HCT116 (cell line): ENCODE measurements around the gene CAPN13. TPM values are rescaled to one million over a fixed set of nuclear protein-coding genes. Genes with fewer than 3 reads are reported as not detected.

ENCODE experiments used
- ATAC-seq: fragments of 200-7000 bp; cut with Tn5 transposase; 2 replicates; pipeline ENCODE4 v1.9.1; 2020; ENCODE audit warnings: mild to moderate bottlenecking, moderate library complexity
- BruUV-seq: library from RNA; stranded (reverse); fragments of 400-500 nt; replicated peaks from 2 replicates; lab custom pipeline; 2021; lab: Mats Ljungman, UMichigan
- CTCF ChIA-PET: fragments of 300-600 bp; sonication (Branson Sonifier 250); formaldehyde crosslinking; loops from one replicate; lab custom pipeline; 2021; ENCODE audit warnings: antibody characterized with exemption; lab: Charles Lee
- POLR2A ChIA-PET: fragments of 300-600, 350-600 bp; sonication (Branson Sonifier 250); formaldehyde crosslinking; loops from one replicate; lab custom pipeline; 2021; ENCODE audit warnings: antibody characterized with exemption; lab: Charles Lee
- RAD21 ChIA-PET, 2 experiments: fragments of 300-600 bp; sonication (Branson Sonifier 250); formaldehyde crosslinking; loops; one replicate each; lab custom pipeline; 2023; ENCODE audit warnings: low total read pairs in 2 of 2; ENCODE audit not compliant: uncharacterized antibody in 2 of 2, unreplicated experiment in 2 of 2, low non-redundant PET in 1 of 2; lab: Charles Lee
- DNase-seq: peaks from one replicate; pipeline ENCODE4 v3.0.0-alpha.2; 2010; ENCODE audit warnings: low read depth, low spot score
- H2AFZ ChIP-seq: fragments of 200-600 bp; shearing (Covaris generic), sonication (generic); 2 replicates; pipeline ENCODE4 v1.6.1; 2017; ENCODE audit warnings: low read depth, mixed run types, mixed read lengths, antibody characterized with exemption, low read length; ENCODE audit not compliant: poor library complexity, severe bottlenecking
- H3K27ac ChIP-seq: 2 replicates; pipeline ENCODE4 v1.5.1; 2012; ENCODE audit warnings: low read depth, low read length
- H3K27me3 ChIP-seq: fragments of 200-600 bp; sonication (generic); 2 replicates; pipeline ENCODE4 v1.6.1; 2016; ENCODE audit warnings: mixed run types, low read length, mixed read lengths; ENCODE audit not compliant: insufficient read depth
- H3K36me3 ChIP-seq, 2 experiments: fragments of 200-500 bp in 1 of 2; fragments of 200-600 bp in 1 of 2; sonication (Bioruptor generic) in 1 of 2; sonication (generic) in 1 of 2; 2 replicates each; pipeline versions ENCODE4 v1.5.1 to v1.6.1; 2014 to 2016; ENCODE audit warnings: low read length in 2 of 2, inconsistent platforms in 1 of 2, mixed read lengths in 1 of 2, mixed run types in 1 of 2; ENCODE audit not compliant: insufficient read depth in 2 of 2, control insufficient read depth in 1 of 2
- H3K4me1 ChIP-seq, 2 experiments: fragments of 200-600 bp in 1 of 2; sonication (generic) in 1 of 2; 2 replicates each; pipeline versions ENCODE4 v1.5.1 to v1.6.1; 2012 to 2017; ENCODE audit warnings: low read length in 2 of 2, inconsistent platforms in 1 of 2, mild to moderate bottlenecking in 1 of 2, mixed read lengths in 1 of 2, mixed run types in 1 of 2, moderate library complexity in 1 of 2; ENCODE audit not compliant: insufficient read depth in 2 of 2, control insufficient read depth in 1 of 2
- H3K4me2 ChIP-seq: fragments of 200-600 bp; sonication (generic); 2 replicates; pipeline ENCODE4 v1.6.1; 2017; ENCODE audit warnings: mixed run types, low read length, mixed read lengths
- H3K4me3 ChIP-seq, 2 experiments: fragments of 200-600 bp in 1 of 2; sonication (generic) in 1 of 2; replicated peaks in 1 of 2; 2 replicates each; pipeline ENCODE4 v1.5.1; 2011 to 2016; ENCODE audit warnings: low read length in 2 of 2, control low read depth in 1 of 2, low read depth in 1 of 2, mild to moderate bottlenecking in 1 of 2, mixed read lengths in 1 of 2, mixed run types in 1 of 2
- H3K79me2 ChIP-seq: fragments of 200-600 bp; sonication (generic); 2 replicates; pipeline ENCODE4 v1.6.1; 2017; ENCODE audit warnings: mild to moderate bottlenecking, mixed run types, low read length, moderate library complexity, mixed read lengths; ENCODE audit not compliant: insufficient read depth
- H3K9ac ChIP-seq: fragments of 200-600 bp; sonication (generic); 2 replicates; pipeline ENCODE4 v1.6.1; 2016; ENCODE audit warnings: low read length, mixed read lengths
- H3K9me2 ChIP-seq: fragments of 200-600 bp; sonication (generic), shearing (Covaris generic); 2 replicates; pipeline ENCODE4 v1.6.1; 2017; ENCODE audit warnings: mixed run types, mild to moderate bottlenecking, moderate library complexity; ENCODE audit not compliant: insufficient read depth
- H3K9me3 ChIP-seq, 2 experiments: fragments of 200-500 bp in 1 of 2; fragments of 200-600 bp in 1 of 2; sonication (Bioruptor generic) in 1 of 2; sonication (generic) in 1 of 2; 2 replicates each; pipeline ENCODE4 v1.6.1; 2014 to 2017; ENCODE audit warnings: low read length in 2 of 2, mixed read lengths in 2 of 2, inconsistent platforms in 1 of 2, low read depth in 1 of 2, mild to moderate bottlenecking in 1 of 2, mixed run types in 1 of 2, moderate library complexity in 1 of 2; ENCODE audit not compliant: control insufficient read depth in 1 of 2, insufficient read depth in 1 of 2
- H4K20me1 ChIP-seq: fragments of 200-600 bp; sonication (generic), shearing (Covaris generic); 2 replicates; pipeline ENCODE4 v1.6.1; 2017; ENCODE audit warnings: mixed run types, mild to moderate bottlenecking, moderate library complexity; ENCODE audit not compliant: insufficient read depth
- CBX3 ChIP-seq: IDR thresholded peaks from 2 replicates; pipeline ENCODE4 v1.6.1; 2012; ENCODE audit warnings: low read depth
- ELF1 ChIP-seq: IDR thresholded peaks from 2 replicates; pipeline ENCODE4 v1.6.1; 2012; ENCODE audit warnings: low read depth, borderline replicate concordance
- EZH2 ChIP-seq: fragments of 200-600 bp; sonication (generic); IDR thresholded peaks from 2 replicates; pipeline ENCODE4 v1.6.1; 2017; ENCODE audit warnings: antibody characterized with exemption, mixed run types
- EZH2phosphoT487 ChIP-seq: fragments of 200-600 bp; IDR thresholded peaks from 2 replicates; pipeline ENCODE4 v1.6.1; 2018; ENCODE audit warnings: antibody characterized with exemption, borderline replicate concordance
- JUND ChIP-seq: IDR thresholded peaks from 2 replicates; pipeline ENCODE4 v1.6.1; 2012
- POLR2AphosphoS5 ChIP-seq: IDR thresholded peaks from 2 replicates; pipeline ENCODE4 v1.6.1; 2011; ENCODE audit warnings: mild to moderate bottlenecking, low read depth, low read length, moderate library complexity
- RAD21 ChIP-seq: IDR thresholded peaks from 2 replicates; pipeline ENCODE4 v1.6.1; 2012; ENCODE audit warnings: low read depth, mild to moderate bottlenecking
- SP1 ChIP-seq: IDR thresholded peaks from 2 replicates; pipeline ENCODE4 v1.6.1; 2012; ENCODE audit warnings: low read depth
- SRF ChIP-seq: IDR thresholded peaks from 2 replicates; pipeline ENCODE4 v1.6.1; 2012; ENCODE audit warnings: low read depth
- YY1 ChIP-seq: IDR thresholded peaks from 2 replicates; pipeline ENCODE4 v1.6.1; 2011; ENCODE audit warnings: low read length, low read depth, moderate library complexity, mild to moderate bottlenecking; ENCODE audit not compliant: insufficient replicate concordance; ENCODE audit errors: extremely low read depth
- intact Hi-C: fragments of 100-400 bp; cut with micrococcal nuclease; formaldehyde crosslinking; loops from 2 replicates; pipeline ENCODE4 v1.10.0; 2022
- total RNA-seq: library from RNA; stranded (reverse); gene quantifications from one replicate; pipeline ENCODE4 v1.2.1, GENCODE V29; 2021; ENCODE audit not compliant: unreplicated experiment
- TF ChIP-seq, protein P1 (sequence below): IDR thresholded peaks from 2 replicates; pipeline ENCODE4 v1.6.1; 2012
- TF ChIP-seq, protein P2 (sequence below): IDR thresholded peaks from 2 replicates; pipeline ENCODE4 v1.6.1; 2011; ENCODE audit warnings: mild to moderate bottlenecking, low read length, moderate library complexity; ENCODE audit not compliant: insufficient replicate concordance; ENCODE audit errors: extremely low read depth

The CAPN13 gene
- total RNA-seq, 1 experiment from 2014 or later, result 0.25 TPM

DNA sequence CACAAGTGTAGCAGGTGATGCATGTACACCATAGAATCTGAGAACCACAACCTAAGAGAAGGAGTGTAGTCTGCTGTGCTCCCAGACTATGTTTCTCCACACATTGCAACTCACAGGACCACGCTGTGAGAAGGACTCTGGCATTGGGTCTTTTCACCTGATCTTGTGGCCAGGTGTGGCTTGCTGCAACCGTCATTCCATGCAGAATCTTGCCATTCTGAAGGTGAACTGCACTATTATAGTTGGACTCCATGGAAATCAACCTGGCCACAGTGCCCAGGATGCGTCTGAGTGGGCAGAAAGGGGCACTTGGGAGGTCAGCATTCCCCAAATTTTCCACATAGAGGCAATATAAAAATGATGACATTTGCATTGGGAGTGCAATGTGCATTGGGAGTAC is 122.2 kb downstream of the CAPN13 start:
- intact Hi-C loops, result no loop called here
- H3K36me3 ChIP-seq, result no peaks in the 10 kb centered on the region
- H3K4me3 ChIP-seq, result no peak overlapping the region
- no TSS peak for BruUV-seq
- H3K27me3 ChIP-seq, result no peaks in the 10 kb centered on the region
- ChIA-PET POLR2A (no interaction called here), RAD21 (no interaction called here), CTCF (no interaction called here)
- H3K9me3 ChIP-seq, result no peaks in the 10 kb centered on the region
- TF ChIP-seq CBX3 (no peak), SRF (no peak)
- no peak for DNase-seq
- no peak overlapping the region for H3K9ac ChIP-seq
- H3K4me1 ChIP-seq, result no peaks in the 10 kb centered on the region
- H3K79me2 ChIP-seq, result no peaks in the 10 kb centered on the region
- no peak overlapping the region for H3K4me2 ChIP-seq
- H3K9me2 ChIP-seq, result no peaks in the 10 kb centered on the region
- H4K20me1 ChIP-seq, result no peaks in the 10 kb centered on the region
- H3K27ac ChIP-seq, result no peak overlapping the region
- no peak overlapping the region for H2AFZ ChIP-seq
- no peak for ATAC-seq

DNA sequence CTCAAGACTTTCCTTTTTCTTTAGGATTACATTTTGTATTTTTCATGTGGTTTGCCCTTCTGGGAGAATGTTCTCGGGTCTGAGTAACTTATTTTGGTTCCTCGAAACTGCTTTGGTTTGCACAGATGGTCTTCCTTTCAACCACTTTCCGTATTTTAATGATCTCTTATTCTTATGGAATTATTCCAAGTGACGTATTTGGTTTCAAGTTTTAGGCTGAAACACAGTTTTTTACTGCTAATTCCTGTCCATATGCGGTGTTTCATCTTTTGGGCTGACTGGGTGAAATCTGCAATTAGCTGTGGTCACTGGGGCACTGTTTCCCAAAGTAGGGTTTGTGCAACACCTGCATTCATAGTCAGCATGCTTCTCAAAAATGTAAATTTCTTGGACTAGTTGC is 122.7 kb downstream of the CAPN13 start:
- intact Hi-C loops, result no loop called here
- no peak overlapping the region for H3K4me3 ChIP-seq
- H3K27ac ChIP-seq, result no peak overlapping the region
- no peak overlapping the region for H2AFZ ChIP-seq
- RAD21 ChIA-PET, result no interaction called here
- no peaks in the 10 kb centered on the region for H3K9me3 ChIP-seq
- DNase-seq, result no peak
- no peak overlapping the region for H3K9ac ChIP-seq
- no TSS peak for BruUV-seq
- H3K36me3 ChIP-seq, result no peaks in the 10 kb centered on the region
- no peaks in the 10 kb centered on the region for H3K4me1 ChIP-seq
- no peaks in the 10 kb centered on the region for H3K27me3 ChIP-seq
- no peaks in the 10 kb centered on the region for H3K9me2 ChIP-seq
- TF ChIP-seq, protein P1, sequence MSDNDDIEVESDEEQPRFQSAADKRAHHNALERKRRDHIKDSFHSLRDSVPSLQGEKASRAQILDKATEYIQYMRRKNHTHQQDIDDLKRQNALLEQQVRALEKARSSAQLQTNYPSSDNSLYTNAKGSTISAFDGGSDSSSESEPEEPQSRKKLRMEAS, result no peak
- TF ChIP-seq JUND (no peak), EZH2 (no peak), RAD21 (no peak), SRF (no peak), ELF1 (no peak), EZH2phosphoT487 (no peak), YY1 (no peak), SP1 (no peak), POLR2AphosphoS5 (no peak)
- TF ChIP-seq, protein P2, sequence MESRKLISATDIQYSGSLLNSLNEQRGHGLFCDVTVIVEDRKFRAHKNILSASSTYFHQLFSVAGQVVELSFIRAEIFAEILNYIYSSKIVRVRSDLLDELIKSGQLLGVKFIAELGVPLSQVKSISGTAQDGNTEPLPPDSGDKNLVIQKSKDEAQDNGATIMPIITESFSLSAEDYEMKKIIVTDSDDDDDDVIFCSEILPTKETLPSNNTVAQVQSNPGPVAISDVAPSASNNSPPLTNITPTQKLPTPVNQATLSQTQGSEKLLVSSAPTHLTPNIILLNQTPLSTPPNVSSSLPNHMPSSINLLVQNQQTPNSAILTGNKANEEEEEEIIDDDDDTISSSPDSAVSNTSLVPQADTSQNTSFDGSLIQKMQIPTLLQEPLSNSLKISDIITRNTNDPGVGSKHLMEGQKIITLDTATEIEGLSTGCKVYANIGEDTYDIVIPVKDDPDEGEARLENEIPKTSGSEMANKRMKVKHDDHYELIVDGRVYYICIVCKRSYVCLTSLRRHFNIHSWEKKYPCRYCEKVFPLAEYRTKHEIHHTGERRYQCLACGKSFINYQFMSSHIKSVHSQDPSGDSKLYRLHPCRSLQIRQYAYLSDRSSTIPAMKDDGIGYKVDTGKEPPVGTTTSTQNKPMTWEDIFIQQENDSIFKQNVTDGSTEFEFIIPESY, result no peak
- TF ChIP-seq, all 23 proteins: peak for 0
- Histone ChIP-seq H3K79me2 (no peaks in the 10 kb centered on the region), H3K4me2 (no peak overlapping the region), H4K20me1 (no peaks in the 10 kb centered on the region)
- POLR2A ChIA-PET, result no interaction called here
- CTCF ChIA-PET, result no interaction called here
- no peak for ATAC-seq
